HCT116 (cell line): ENCODE data around the gene MVK. TPM values are rescaled to one million over a fixed set of nuclear protein-coding genes. Genes with fewer than 3 reads are reported as not detected.

ENCODE experiments used
- ATAC-seq: fragments of 200-7000 bp; cut with Tn5 transposase; 2 replicates; pipeline ENCODE4 v1.9.1; 2020; ENCODE audit warnings: mild to moderate bottlenecking, moderate library complexity
- BruUV-seq: library from RNA; stranded (reverse); fragments of 400-500 nt; replicated peaks from 2 replicates; lab custom pipeline; 2021; lab: Mats Ljungman, UMichigan
- CTCF ChIA-PET: fragments of 300-600 bp; sonication (Branson Sonifier 250); formaldehyde crosslinking; loops from one replicate; lab custom pipeline; 2021; ENCODE audit warnings: antibody characterized with exemption; lab: Charles Lee
- POLR2A ChIA-PET: fragments of 300-600, 350-600 bp; sonication (Branson Sonifier 250); formaldehyde crosslinking; loops from one replicate; lab custom pipeline; 2021; ENCODE audit warnings: antibody characterized with exemption; lab: Charles Lee
- RAD21 ChIA-PET, 2 experiments: fragments of 300-600 bp; sonication (Branson Sonifier 250); formaldehyde crosslinking; loops; one replicate each; lab custom pipeline; 2023; ENCODE audit warnings: low total read pairs in 2 of 2; ENCODE audit not compliant: uncharacterized antibody in 2 of 2, unreplicated experiment in 2 of 2, low non-redundant PET in 1 of 2; lab: Charles Lee
- DNase-seq: peaks from one replicate; pipeline ENCODE4 v3.0.0-alpha.2; 2010; ENCODE audit warnings: low read depth, low spot score
- H2AFZ ChIP-seq: fragments of 200-600 bp; shearing (Covaris generic), sonication (generic); 2 replicates; pipeline ENCODE4 v1.6.1; 2017; ENCODE audit warnings: low read depth, mixed run types, mixed read lengths, antibody characterized with exemption, low read length; ENCODE audit not compliant: poor library complexity, severe bottlenecking
- H3K27ac ChIP-seq: 2 replicates; pipeline ENCODE4 v1.5.1; 2012; ENCODE audit warnings: low read depth, low read length
- H3K27me3 ChIP-seq: fragments of 200-600 bp; sonication (generic); 2 replicates; pipeline ENCODE4 v1.6.1; 2016; ENCODE audit warnings: mixed run types, low read length, mixed read lengths; ENCODE audit not compliant: insufficient read depth
- H3K36me3 ChIP-seq, 2 experiments: fragments of 200-500 bp in 1 of 2; fragments of 200-600 bp in 1 of 2; sonication (Bioruptor generic) in 1 of 2; sonication (generic) in 1 of 2; 2 replicates each; pipeline versions ENCODE4 v1.5.1 to v1.6.1; 2014 to 2016; ENCODE audit warnings: low read length in 2 of 2, inconsistent platforms in 1 of 2, mixed read lengths in 1 of 2, mixed run types in 1 of 2; ENCODE audit not compliant: insufficient read depth in 2 of 2, control insufficient read depth in 1 of 2
- H3K4me1 ChIP-seq, 2 experiments: fragments of 200-600 bp in 1 of 2; sonication (generic) in 1 of 2; 2 replicates each; pipeline versions ENCODE4 v1.5.1 to v1.6.1; 2012 to 2017; ENCODE audit warnings: low read length in 2 of 2, inconsistent platforms in 1 of 2, mild to moderate bottlenecking in 1 of 2, mixed read lengths in 1 of 2, mixed run types in 1 of 2, moderate library complexity in 1 of 2; ENCODE audit not compliant: insufficient read depth in 2 of 2, control insufficient read depth in 1 of 2
- H3K4me2 ChIP-seq: fragments of 200-600 bp; sonication (generic); 2 replicates; pipeline ENCODE4 v1.6.1; 2017; ENCODE audit warnings: mixed run types, low read length, mixed read lengths
- H3K4me3 ChIP-seq, 2 experiments: fragments of 200-600 bp in 1 of 2; sonication (generic) in 1 of 2; replicated peaks in 1 of 2; 2 replicates each; pipeline ENCODE4 v1.5.1; 2011 to 2016; ENCODE audit warnings: low read length in 2 of 2, control low read depth in 1 of 2, low read depth in 1 of 2, mild to moderate bottlenecking in 1 of 2, mixed read lengths in 1 of 2, mixed run types in 1 of 2
- H3K79me2 ChIP-seq: fragments of 200-600 bp; sonication (generic); 2 replicates; pipeline ENCODE4 v1.6.1; 2017; ENCODE audit warnings: mild to moderate bottlenecking, mixed run types, low read length, moderate library complexity, mixed read lengths; ENCODE audit not compliant: insufficient read depth
- H3K9ac ChIP-seq: fragments of 200-600 bp; sonication (generic); 2 replicates; pipeline ENCODE4 v1.6.1; 2016; ENCODE audit warnings: low read length, mixed read lengths
- H3K9me2 ChIP-seq: fragments of 200-600 bp; sonication (generic), shearing (Covaris generic); 2 replicates; pipeline ENCODE4 v1.6.1; 2017; ENCODE audit warnings: mixed run types, mild to moderate bottlenecking, moderate library complexity; ENCODE audit not compliant: insufficient read depth
- H3K9me3 ChIP-seq, 2 experiments: fragments of 200-500 bp in 1 of 2; fragments of 200-600 bp in 1 of 2; sonication (Bioruptor generic) in 1 of 2; sonication (generic) in 1 of 2; 2 replicates each; pipeline ENCODE4 v1.6.1; 2014 to 2017; ENCODE audit warnings: low read length in 2 of 2, mixed read lengths in 2 of 2, inconsistent platforms in 1 of 2, low read depth in 1 of 2, mild to moderate bottlenecking in 1 of 2, mixed run types in 1 of 2, moderate library complexity in 1 of 2; ENCODE audit not compliant: control insufficient read depth in 1 of 2, insufficient read depth in 1 of 2
- H4K20me1 ChIP-seq: fragments of 200-600 bp; sonication (generic), shearing (Covaris generic); 2 replicates; pipeline ENCODE4 v1.6.1; 2017; ENCODE audit warnings: mixed run types, mild to moderate bottlenecking, moderate library complexity; ENCODE audit not compliant: insufficient read depth
- CBX3 ChIP-seq: IDR thresholded peaks from 2 replicates; pipeline ENCODE4 v1.6.1; 2012; ENCODE audit warnings: low read depth
- CEBPB ChIP-seq: IDR thresholded peaks from 2 replicates; pipeline ENCODE4 v1.6.1; 2012; ENCODE audit warnings: low read depth
- EGR1 ChIP-seq: IDR thresholded peaks from 2 replicates; pipeline ENCODE4 v1.6.1; 2012; ENCODE audit warnings: low read depth
- EZH2 ChIP-seq: fragments of 200-600 bp; sonication (generic); IDR thresholded peaks from 2 replicates; pipeline ENCODE4 v1.6.1; 2017; ENCODE audit warnings: antibody characterized with exemption, mixed run types
- EZH2phosphoT487 ChIP-seq: fragments of 200-600 bp; IDR thresholded peaks from 2 replicates; pipeline ENCODE4 v1.6.1; 2018; ENCODE audit warnings: antibody characterized with exemption, borderline replicate concordance
- FOSL1 ChIP-seq: IDR thresholded peaks from 2 replicates; pipeline ENCODE4 v1.6.1; 2012; ENCODE audit warnings: low read depth
- JUND ChIP-seq: IDR thresholded peaks from 2 replicates; pipeline ENCODE4 v1.6.1; 2012
- POLR2AphosphoS5 ChIP-seq: IDR thresholded peaks from 2 replicates; pipeline ENCODE4 v1.6.1; 2011; ENCODE audit warnings: mild to moderate bottlenecking, low read depth, low read length, moderate library complexity
- SIN3A ChIP-seq: IDR thresholded peaks from 2 replicates; pipeline ENCODE4 v1.6.1; 2012; ENCODE audit warnings: low read depth
- SRF ChIP-seq: IDR thresholded peaks from 2 replicates; pipeline ENCODE4 v1.6.1; 2012; ENCODE audit warnings: low read depth
- TCF7L2 ChIP-seq: IDR thresholded peaks from 2 replicates; pipeline ENCODE4 v1.7.0; 2011; ENCODE audit warnings: borderline replicate concordance, inconsistent platforms; ENCODE audit not compliant: insufficient read depth, insufficient read length; ENCODE audit errors: extremely low read depth
- YY1 ChIP-seq: IDR thresholded peaks from 2 replicates; pipeline ENCODE4 v1.6.1; 2011; ENCODE audit warnings: low read length, low read depth, moderate library complexity, mild to moderate bottlenecking; ENCODE audit not compliant: insufficient replicate concordance; ENCODE audit errors: extremely low read depth
- ZFX ChIP-seq: fragments of 450-650 bp; IDR thresholded peaks from 2 replicates; pipeline ENCODE4 v1.6.1; 2017
- ZNF274 ChIP-seq: fragments of 200-500 bp; sonication (Bioruptor generic); IDR thresholded peaks from 2 replicates; pipeline ENCODE4 v1.6.1; 2014; ENCODE audit warnings: mild to moderate bottlenecking, low read depth, low read length, inconsistent platforms
- intact Hi-C: fragments of 100-400 bp; cut with micrococcal nuclease; formaldehyde crosslinking; loops from 2 replicates; pipeline ENCODE4 v1.10.0; 2022
- total RNA-seq: library from RNA; stranded (reverse); gene quantifications from one replicate; pipeline ENCODE4 v1.2.1, GENCODE V29; 2021; ENCODE audit not compliant: unreplicated experiment
- TF ChIP-seq, protein P1 (sequence below): IDR thresholded peaks from 2 replicates; pipeline ENCODE4 v1.6.1; 2011; ENCODE audit warnings: mild to moderate bottlenecking, low read length, moderate library complexity; ENCODE audit not compliant: insufficient replicate concordance; ENCODE audit errors: extremely low read depth
- TF ChIP-seq, protein P2 (sequence below): IDR thresholded peaks from 2 replicates; pipeline ENCODE4 v1.6.1; 2012
- TF ChIP-seq, protein P3 (sequence below): IDR thresholded peaks from 2 replicates; pipeline ENCODE4 v1.6.1; 2012
- TF ChIP-seq, protein P4 (sequence below), 3 experiments: fragments of 200-600 bp in 1 of 3; sonication (generic) in 1 of 3; IDR thresholded peaks in 2 of 3; conservative IDR thresholded peaks in 1 of 3; 2 replicates each; pipeline ENCODE4 v1.5.1; 2012 to 2017; ENCODE audit warnings: low read depth in 2 of 3, low read length in 2 of 3, antibody characterized with exemption in 1 of 3, borderline replicate concordance in 1 of 3, control low read depth in 1 of 3, mild to moderate bottlenecking in 1 of 3, mixed read lengths in 1 of 3, mixed run types in 1 of 3, moderate library complexity in 1 of 3; ENCODE audit not compliant: insufficient read depth in 1 of 3

MVK gene
- total RNA-seq, 1 experiment from 2014 or later: 17.3 TPM

DNA sequence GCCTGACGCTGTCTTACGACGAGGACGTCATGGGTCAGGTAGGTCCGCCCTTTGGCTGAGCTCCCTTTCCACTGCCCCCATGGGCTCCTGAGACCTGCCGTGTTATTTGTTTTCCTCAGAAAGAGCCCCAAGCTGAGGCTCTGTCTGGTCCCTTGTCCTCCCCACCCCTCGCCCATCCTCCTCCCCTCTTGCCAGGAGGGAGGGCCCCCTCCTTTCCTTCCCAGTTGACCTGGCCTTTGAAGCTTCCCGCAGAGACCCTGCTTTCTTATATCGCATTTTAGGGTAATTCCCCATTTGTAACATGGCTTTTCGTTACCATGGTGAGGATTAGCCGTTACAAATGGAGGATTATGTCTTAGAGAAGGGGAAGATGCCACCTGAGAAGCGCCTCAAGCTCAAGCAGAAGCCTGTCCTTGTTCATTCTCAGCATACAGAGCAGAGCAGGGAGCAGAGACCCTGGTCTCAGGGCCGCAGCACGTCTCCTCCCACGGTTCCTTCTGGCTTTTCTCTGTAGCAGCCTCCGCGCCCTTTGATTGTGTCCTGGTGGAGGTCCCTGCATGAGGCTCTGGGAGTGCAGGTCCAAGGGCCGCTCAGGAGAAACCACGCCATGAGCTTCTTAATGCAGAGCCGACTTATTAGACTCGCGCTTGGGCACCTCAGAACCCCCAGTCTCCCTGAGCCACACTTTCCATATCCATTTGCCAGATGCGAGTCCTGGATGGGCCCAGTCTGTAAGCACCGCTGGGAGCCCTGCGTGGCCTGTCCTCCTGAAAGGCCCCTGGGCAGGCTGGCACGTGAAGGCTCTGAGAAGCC lies 48.9 kb upstream of the MVK start:
- H3K36me3 ChIP-seq: peaks cover 0 to 3% of the 10 kb centered on the region in 2 experiments; a peak in 1 of 4 replicates
- no peaks in the 10 kb centered on the region for H3K9me3 ChIP-seq

More for the DNA sequence above, 48.9 kb upstream of the MVK start:
- no peaks in the 10 kb centered on the region for H3K27me3 ChIP-seq
- intact Hi-C loops: no loop called here
- no peak overlapping the region for H3K9ac ChIP-seq
- no peak for TF ChIP-seq TCF7L2
- no peak for TF ChIP-seq CEBPB
- TF ChIP-seq JUND: no peak
- no peak for TF ChIP-seq EZH2phosphoT487
- TF ChIP-seq ZNF274: no peak
- TF ChIP-seq EGR1: no peak
- TF ChIP-seq FOSL1: no peak
- no peak for TF ChIP-seq ZFX
- TF ChIP-seq, protein P1, sequence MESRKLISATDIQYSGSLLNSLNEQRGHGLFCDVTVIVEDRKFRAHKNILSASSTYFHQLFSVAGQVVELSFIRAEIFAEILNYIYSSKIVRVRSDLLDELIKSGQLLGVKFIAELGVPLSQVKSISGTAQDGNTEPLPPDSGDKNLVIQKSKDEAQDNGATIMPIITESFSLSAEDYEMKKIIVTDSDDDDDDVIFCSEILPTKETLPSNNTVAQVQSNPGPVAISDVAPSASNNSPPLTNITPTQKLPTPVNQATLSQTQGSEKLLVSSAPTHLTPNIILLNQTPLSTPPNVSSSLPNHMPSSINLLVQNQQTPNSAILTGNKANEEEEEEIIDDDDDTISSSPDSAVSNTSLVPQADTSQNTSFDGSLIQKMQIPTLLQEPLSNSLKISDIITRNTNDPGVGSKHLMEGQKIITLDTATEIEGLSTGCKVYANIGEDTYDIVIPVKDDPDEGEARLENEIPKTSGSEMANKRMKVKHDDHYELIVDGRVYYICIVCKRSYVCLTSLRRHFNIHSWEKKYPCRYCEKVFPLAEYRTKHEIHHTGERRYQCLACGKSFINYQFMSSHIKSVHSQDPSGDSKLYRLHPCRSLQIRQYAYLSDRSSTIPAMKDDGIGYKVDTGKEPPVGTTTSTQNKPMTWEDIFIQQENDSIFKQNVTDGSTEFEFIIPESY: no peak
- no peak for TF ChIP-seq CBX3
- TF ChIP-seq EZH2: no peak
- no peak for TF ChIP-seq SIN3A
- TF ChIP-seq SRF: no peak
- no peak for TF ChIP-seq YY1
- TF ChIP-seq, protein P2, sequence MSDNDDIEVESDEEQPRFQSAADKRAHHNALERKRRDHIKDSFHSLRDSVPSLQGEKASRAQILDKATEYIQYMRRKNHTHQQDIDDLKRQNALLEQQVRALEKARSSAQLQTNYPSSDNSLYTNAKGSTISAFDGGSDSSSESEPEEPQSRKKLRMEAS: no peak
- no peak for TF ChIP-seq POLR2AphosphoS5
- TF ChIP-seq, protein P3, sequence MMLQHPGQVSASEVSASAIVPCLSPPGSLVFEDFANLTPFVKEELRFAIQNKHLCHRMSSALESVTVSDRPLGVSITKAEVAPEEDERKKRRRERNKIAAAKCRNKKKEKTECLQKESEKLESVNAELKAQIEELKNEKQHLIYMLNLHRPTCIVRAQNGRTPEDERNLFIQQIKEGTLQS: no peak
- TF ChIP-seq, protein P4, sequence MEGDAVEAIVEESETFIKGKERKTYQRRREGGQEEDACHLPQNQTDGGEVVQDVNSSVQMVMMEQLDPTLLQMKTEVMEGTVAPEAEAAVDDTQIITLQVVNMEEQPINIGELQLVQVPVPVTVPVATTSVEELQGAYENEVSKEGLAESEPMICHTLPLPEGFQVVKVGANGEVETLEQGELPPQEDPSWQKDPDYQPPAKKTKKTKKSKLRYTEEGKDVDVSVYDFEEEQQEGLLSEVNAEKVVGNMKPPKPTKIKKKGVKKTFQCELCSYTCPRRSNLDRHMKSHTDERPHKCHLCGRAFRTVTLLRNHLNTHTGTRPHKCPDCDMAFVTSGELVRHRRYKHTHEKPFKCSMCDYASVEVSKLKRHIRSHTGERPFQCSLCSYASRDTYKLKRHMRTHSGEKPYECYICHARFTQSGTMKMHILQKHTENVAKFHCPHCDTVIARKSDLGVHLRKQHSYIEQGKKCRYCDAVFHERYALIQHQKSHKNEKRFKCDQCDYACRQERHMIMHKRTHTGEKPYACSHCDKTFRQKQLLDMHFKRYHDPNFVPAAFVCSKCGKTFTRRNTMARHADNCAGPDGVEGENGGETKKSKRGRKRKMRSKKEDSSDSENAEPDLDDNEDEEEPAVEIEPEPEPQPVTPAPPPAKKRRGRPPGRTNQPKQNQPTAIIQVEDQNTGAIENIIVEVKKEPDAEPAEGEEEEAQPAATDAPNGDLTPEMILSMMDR (IDR thresholded peaks at IDR 0.05 in 2 of 3, conservative IDR thresholded peaks at IDR 0.05 in 1 of 3; ENCODE audit: borderline replicate concordance in 1 of 3, insufficient read depth in 1 of 3, low read depth in 2 of 3, low read length in 2 of 3): no peak
- H3K4me2 ChIP-seq: no peak overlapping the region
- H3K4me1 ChIP-seq: no peaks in the 10 kb centered on the region
- H2AFZ ChIP-seq: no peak overlapping the region
- no TSS peak for BruUV-seq
- H3K27ac ChIP-seq: no peak overlapping the region
- CTCF ChIA-PET: interaction anchor here (1.2 kb wide), 2 partner anchors 8 to 249 kb away, joined by 3 read pairs; no protein-coding TSS in a partner anchor
- no peaks in the 10 kb centered on the region for H4K20me1 ChIP-seq
- no peak for DNase-seq
- no peak for ATAC-seq
- H3K79me2 ChIP-seq: no peaks in the 10 kb centered on the region
- RAD21 ChIA-PET: no interaction called here
- POLR2A ChIA-PET: no interaction called here
- H3K4me3 ChIP-seq: no peak overlapping the region
- no peaks in the 10 kb centered on the region for H3K9me2 ChIP-seq
